Activated naive CD8-positive, alpha-beta T cell treated with anti-CD3 and anti-CD28 coated beads, Interleukin-2, amount 50 U/mL, for 24 hours (primary cell): Measurements from ENCODE around the gene EVI5.
A peak's percentile ranks its signal among the peaks of the same experiment; 100 is the strongest.
"Not testable (repeated sequence)": the region's sequence is repeated elsewhere in the genome, so short reads cannot be mapped to it uniquely, and the experiment has no call there.

Source experiments
- ATAC-seq: fragments of 150-1000 bp; cut with Tn5 transposase; one replicate; pipeline ENCODE4 v1.10.0; 2021
- DNase-seq: peaks from one replicate; pipeline ENCODE4 v3.0.0; 2021
- H3K27ac Mint-ChIP-seq: one replicate; pipeline ENCODE4 v1.8.0; 2021; ENCODE audit warnings: mild to moderate bottlenecking, mixed read lengths
- H3K27me3 Mint-ChIP-seq: one replicate; pipeline ENCODE4 v1.8.0; 2021; ENCODE audit warnings: mixed read lengths
- H3K36me3 Mint-ChIP-seq: one replicate; pipeline ENCODE4 v1.8.0; 2021; ENCODE audit warnings: low read depth, mixed read lengths
- H3K4me1 Mint-ChIP-seq: one replicate; pipeline ENCODE4 v1.8.0; 2021; ENCODE audit warnings: mixed read lengths
- H3K4me3 Mint-ChIP-seq: one replicate; pipeline ENCODE4 v1.8.0; 2021; ENCODE audit warnings: mild to moderate bottlenecking, moderate library complexity, mixed read lengths
- H3K9me3 Mint-ChIP-seq: one replicate; pipeline ENCODE4 v1.8.0; 2021; ENCODE audit warnings: mixed read lengths

The EVI5 gene

DNA sequence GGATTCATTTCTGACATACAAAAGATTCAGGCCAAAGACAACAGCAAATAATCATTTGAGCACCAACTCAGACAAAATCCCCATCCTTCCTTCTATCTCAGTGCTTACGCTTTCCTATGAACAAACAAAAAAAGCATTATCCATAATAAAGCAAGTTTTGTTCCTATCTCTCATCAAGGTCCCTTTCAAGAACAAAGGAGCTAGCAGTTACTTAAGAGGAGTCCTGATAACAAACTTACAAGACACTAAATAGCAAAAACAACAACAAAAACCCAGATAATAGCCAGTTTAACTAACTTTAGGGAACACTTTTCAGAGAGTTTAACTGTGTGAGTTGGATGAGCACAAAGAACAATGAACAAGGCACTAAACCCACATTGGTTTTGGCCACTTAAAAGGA is 10.5 kb downstream of the EVI5 start:
- H3K4me3 Mint-ChIP-seq = no peak overlapping the region

DNA sequence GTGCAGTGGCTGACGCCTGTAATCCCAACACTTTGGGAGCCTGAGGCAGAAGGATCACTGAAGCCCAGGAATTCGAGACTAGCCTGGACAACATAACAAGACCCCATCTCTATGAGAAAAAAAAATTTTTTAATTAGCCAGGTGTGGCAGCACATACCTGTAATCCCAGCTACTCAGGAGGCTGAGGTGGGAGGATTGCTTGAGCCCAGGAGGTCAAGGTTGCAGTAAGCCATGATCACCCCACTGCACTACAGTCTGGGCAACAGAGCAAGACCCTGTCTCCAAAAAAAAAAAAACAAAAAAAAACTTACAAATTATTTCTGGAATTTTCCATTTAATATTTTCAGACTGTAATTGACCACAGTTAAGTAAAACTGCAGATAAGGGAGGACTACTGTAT is 11.2 kb downstream of the EVI5 start:
- not testable (repeated sequence) for H3K9me3 Mint-ChIP-seq
- peaks cover 32% of the 10 kb centered on the region for H3K27me3 Mint-ChIP-seq

More for the DNA sequence above, 10.5 kb downstream of the EVI5 start:
- H3K36me3 Mint-ChIP-seq = no peaks in the 10 kb centered on the region
- no peak overlapping the region for H3K27ac Mint-ChIP-seq
- H3K4me1 Mint-ChIP-seq = no peaks in the 10 kb centered on the region
- ATAC-seq (no peak), DNase-seq (no peak)
- H3K27me3 Mint-ChIP-seq = peaks cover 37% of the 10 kb centered on the region
- no peaks in the 10 kb centered on the region for H3K9me3 Mint-ChIP-seq

DNA sequence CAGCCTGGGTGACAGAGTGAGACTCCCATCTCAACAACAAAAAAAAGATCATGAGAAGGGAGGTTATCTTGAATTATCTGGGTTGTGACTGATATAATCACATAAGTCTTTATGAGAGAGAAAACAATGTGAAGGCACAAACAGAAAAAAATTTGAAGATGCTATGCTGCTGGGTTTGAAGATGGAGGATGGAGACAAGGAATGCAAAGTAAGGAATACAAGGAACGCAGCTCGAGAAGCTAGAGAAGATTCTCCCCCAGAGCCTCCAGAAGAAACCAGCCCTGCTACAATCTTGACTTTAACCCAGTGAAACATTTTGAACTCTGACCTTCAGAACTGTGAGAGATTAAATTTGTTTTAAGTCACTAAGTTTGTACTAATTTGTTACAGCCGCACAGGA is 15.1 kb downstream of the EVI5 start:
- Mint-ChIP-seq H3K9me3 (peaks cover 13% of the 10 kb centered on the region), H3K4me1 (no peaks in the 10 kb centered on the region), H3K36me3 (peaks cover 3% of the 10 kb centered on the region), H3K27ac (no peak overlapping the region), H3K4me3 (no peak overlapping the region), H3K27me3 (peaks cover 15% of the 10 kb centered on the region)
- ATAC-seq (no peak), DNase-seq (no peak)

More for the DNA sequence above, 11.2 kb downstream of the EVI5 start:
- H3K4me1 Mint-ChIP-seq, DNase-seq, H3K27ac Mint-ChIP-seq, ATAC-seq, H3K36me3 Mint-ChIP-seq, H3K4me3 Mint-ChIP-seq: not testable (repeated sequence)

GRCh38 chr1:92768915-92769314 is 16.0 kb downstream of the EVI5 start:
- DNase-seq (no peak), ATAC-seq (no peak)
- Mint-ChIP-seq H3K36me3 (peaks cover 3% of the 10 kb centered on the region), H3K27me3 (peaks cover 11% of the 10 kb centered on the region), H3K9me3 (peaks cover 13% of the 10 kb centered on the region), H3K27ac (no peak overlapping the region), H3K4me1 (no peaks in the 10 kb centered on the region), H3K4me3 (no peak overlapping the region)

GRCh38 chr1:92768296-92768695 is 16.6 kb downstream of the EVI5 start:
- Mint-ChIP-seq H3K36me3 (peaks cover 3% of the 10 kb centered on the region), H3K9me3 (peaks cover 13% of the 10 kb centered on the region), H3K27me3 (peaks cover 8% of the 10 kb centered on the region), H3K4me1 (no peaks in the 10 kb centered on the region), H3K4me3 (no peak overlapping the region), H3K27ac (no peak overlapping the region)
- no peak for DNase-seq
- no peak for ATAC-seq

- peaks cover 13% of the 10 kb centered on the region for H3K9me3 Mint-ChIP-seq
- H3K27me3 Mint-ChIP-seq = peaks cover 2% of the 10 kb centered on the region
- peaks cover 3% of the 10 kb centered on the region for H3K36me3 Mint-ChIP-seq
- no peak overlapping the region for H3K4me3 Mint-ChIP-seq
- no peak for ATAC-seq
- DNase-seq = no peak
- H3K27ac Mint-ChIP-seq = no peak overlapping the region
- H3K4me1 Mint-ChIP-seq = no peaks in the 10 kb centered on the region
Measured at GRCh38 chr1:92764116-92764515, 20.8 kb downstream of the EVI5 start.

GRCh38 chr1:92762355-92762754 is 22.6 kb downstream of the EVI5 start:
- H3K4me3 Mint-ChIP-seq = no peak overlapping the region
- no peak overlapping the region for H3K27ac Mint-ChIP-seq
- H3K4me1 Mint-ChIP-seq = no peaks in the 10 kb centered on the region
- ATAC-seq (no peak), DNase-seq (no peak)
- H3K27me3 Mint-ChIP-seq = peaks cover 7% of the 10 kb centered on the region
- H3K9me3 Mint-ChIP-seq = peaks cover 5% of the 10 kb centered on the region
- no peaks in the 10 kb centered on the region for H3K36me3 Mint-ChIP-seq

GRCh38 chr1:92759361-92759760 is 25.5 kb downstream of the EVI5 start:
- ATAC-seq = no peak
- Mint-ChIP-seq H3K27ac (no peak overlapping the region), H3K27me3 (peaks cover 6% of the 10 kb centered on the region), H3K9me3 (no peaks in the 10 kb centered on the region), H3K4me3 (no peak overlapping the region), H3K4me1 (no peaks in the 10 kb centered on the region), H3K36me3 (no peaks in the 10 kb centered on the region)
- DNase-seq = no peak

DNA sequence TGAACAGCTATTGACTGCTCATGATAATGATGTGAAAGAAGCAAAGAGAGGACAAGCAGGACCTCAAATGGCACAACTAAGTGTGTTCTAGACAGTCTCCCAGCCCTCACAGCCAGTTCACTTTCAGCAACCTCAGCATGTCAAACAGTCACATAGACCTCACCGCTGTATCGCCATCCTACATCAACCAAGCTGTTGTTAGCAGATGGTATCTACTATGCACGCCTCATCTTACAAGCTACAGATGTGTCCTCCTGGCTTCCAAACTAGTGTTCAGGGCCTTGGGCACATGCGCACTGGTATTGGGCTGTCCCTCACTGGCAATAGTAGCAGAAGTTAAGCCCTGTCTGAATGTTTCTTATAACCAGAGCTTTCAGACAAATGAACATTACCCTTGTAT is 28.4 kb downstream of the EVI5 start:
- no peak for ATAC-seq
- DNase-seq = no peak
- H3K36me3 Mint-ChIP-seq = no peaks in the 10 kb centered on the region
- H3K4me1 Mint-ChIP-seq = no peaks in the 10 kb centered on the region
- H3K27ac Mint-ChIP-seq = no peak overlapping the region
- peaks cover 5% of the 10 kb centered on the region for H3K27me3 Mint-ChIP-seq
- no peak overlapping the region for H3K4me3 Mint-ChIP-seq
- H3K9me3 Mint-ChIP-seq = no peaks in the 10 kb centered on the region

DNA sequence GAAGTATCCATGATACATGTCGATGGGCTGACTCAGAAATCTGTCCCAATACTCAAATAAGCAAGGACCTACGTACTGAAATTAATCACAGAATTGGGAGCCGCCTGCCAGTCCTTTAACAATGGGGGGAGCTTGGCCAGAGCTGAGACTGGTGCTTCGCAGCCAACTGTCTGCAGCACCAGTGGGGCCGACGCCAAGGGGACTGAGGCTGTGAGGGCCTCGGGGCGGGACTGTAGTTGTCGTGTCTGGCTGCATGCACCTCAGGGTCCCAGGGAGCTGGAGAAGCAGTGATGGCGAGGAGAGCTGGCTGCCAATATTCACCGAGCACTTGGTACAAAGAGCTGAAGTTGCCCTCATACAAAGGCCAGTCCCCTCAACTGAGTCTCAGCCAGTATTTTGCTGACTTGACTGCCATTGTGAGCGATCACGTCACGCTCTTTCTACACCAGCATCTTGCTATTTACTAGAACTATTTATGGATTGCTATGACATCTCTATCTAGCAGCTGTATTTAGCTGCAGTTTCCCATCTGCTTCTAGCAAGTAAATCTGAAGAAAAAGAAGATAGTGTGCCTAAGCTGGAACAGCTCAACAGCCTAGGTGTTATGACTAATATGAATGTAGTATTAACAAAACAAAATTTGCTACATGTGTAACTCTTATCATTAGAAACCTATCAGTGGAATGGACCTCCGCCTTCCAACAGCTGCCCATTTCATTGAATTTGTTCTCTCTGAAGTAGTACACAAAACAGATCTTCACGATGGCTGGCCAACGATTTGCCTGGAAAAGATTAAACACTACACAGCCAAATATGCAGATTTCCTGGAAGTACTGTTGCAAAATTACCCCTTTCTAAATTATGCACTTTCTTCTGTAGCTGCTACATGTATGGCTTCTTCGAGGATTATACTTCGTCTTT is 29.1 kb downstream of the EVI5 start:
- Mint-ChIP-seq H3K4me3 (no peak overlapping the region), H3K27me3 (peaks cover 5% of the 10 kb centered on the region), H3K4me1 (no peaks in the 10 kb centered on the region), H3K9me3 (no peaks in the 10 kb centered on the region), H3K36me3 (no peaks in the 10 kb centered on the region), H3K27ac (no peak overlapping the region)
- DNase-seq (no peak), ATAC-seq (no peak)

DNA sequence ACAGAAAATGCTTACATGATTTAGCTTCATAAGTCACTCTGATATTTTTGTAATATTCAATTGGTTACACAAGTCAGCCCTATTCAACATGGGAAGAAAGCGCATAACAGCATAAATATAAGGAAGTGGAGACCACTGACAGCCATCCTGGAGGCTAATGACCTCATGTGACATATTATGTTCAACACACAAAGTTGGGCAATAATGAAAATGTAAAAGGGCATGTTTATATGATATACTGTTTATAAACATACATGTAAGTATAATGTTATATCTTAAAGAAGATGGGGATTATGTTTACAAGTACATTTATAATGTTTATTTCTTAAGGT is 30.2 kb downstream of the EVI5 start:
- H3K27ac Mint-ChIP-seq = no peak overlapping the region
- H3K27me3 Mint-ChIP-seq = peaks cover 5% of the 10 kb centered on the region
- no peak overlapping the region for H3K4me3 Mint-ChIP-seq
- DNase-seq (no peak), ATAC-seq (no peak)
- no peaks in the 10 kb centered on the region for H3K9me3 Mint-ChIP-seq
- H3K4me1 Mint-ChIP-seq = no peaks in the 10 kb centered on the region
- no peaks in the 10 kb centered on the region for H3K36me3 Mint-ChIP-seq

- H3K27ac Mint-ChIP-seq = no peak overlapping the region
- DNase-seq (no peak), ATAC-seq (no peak)
- H3K9me3 Mint-ChIP-seq = no peaks in the 10 kb centered on the region
- no peaks in the 10 kb centered on the region for H3K36me3 Mint-ChIP-seq
- H3K27me3 Mint-ChIP-seq = peaks cover 5% of the 10 kb centered on the region
- H3K4me1 Mint-ChIP-seq = no peaks in the 10 kb centered on the region
- no peak overlapping the region for H3K4me3 Mint-ChIP-seq
Measured at GRCh38 chr1:92754000-92754718, 30.7 kb downstream of the EVI5 start.

GRCh38 chr1:92752719-92753118 is 32.2 kb downstream of the EVI5 start:
- DNase-seq (no peak), ATAC-seq (no peak)
- Mint-ChIP-seq H3K27ac (no peak overlapping the region), H3K27me3 (no peaks in the 10 kb centered on the region), H3K9me3 (no peaks in the 10 kb centered on the region), H3K4me3 (no peak overlapping the region), H3K36me3 (no peaks in the 10 kb centered on the region), H3K4me1 (no peaks in the 10 kb centered on the region)

DNA sequence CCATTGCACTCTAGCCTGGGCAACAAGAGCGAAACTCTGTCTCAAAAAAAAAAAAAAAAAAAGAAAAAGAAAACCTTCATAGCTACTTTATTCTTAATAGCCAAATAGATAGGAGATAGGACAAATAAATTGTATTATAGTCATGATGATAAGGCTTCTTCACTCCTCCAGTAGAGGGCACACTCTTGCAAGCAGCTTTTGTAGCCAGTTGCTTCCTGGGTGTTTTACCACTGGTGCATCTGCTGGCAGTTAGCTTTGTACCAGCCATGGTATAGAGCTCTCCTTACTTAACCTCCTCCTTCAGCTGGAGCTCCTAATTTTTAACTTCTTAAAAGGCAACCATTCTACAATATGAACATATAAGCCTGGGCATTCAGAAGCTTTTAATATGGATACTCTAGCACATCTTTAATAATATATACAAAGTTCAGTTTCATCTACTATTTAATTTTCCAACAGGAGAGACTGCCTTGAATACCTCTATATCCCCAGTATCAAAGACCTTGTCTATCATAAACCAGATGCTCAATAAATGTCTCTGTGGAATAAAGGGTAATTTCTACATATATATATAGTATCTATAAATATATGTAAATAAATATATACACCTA is 35.8 kb downstream of the EVI5 start:
- ATAC-seq = peak; percentile 61
- DNase-seq = peak; percentile 19
- Mint-ChIP-seq H3K27me3 (no peaks in the 10 kb centered on the region), H3K4me1 (no peaks in the 10 kb centered on the region), H3K9me3 (no peaks in the 10 kb centered on the region), H3K36me3 (no peaks in the 10 kb centered on the region), H3K4me3 (no peak overlapping the region), H3K27ac (no peak overlapping the region)

GRCh38 chr1:92748138-92748537 is 36.8 kb downstream of the EVI5 start:
- peaks cover 2% of the 10 kb centered on the region for H3K4me1 Mint-ChIP-seq
- no peak overlapping the region for H3K27ac Mint-ChIP-seq
- no peak for ATAC-seq
- H3K27me3 Mint-ChIP-seq = no peaks in the 10 kb centered on the region
- H3K36me3 Mint-ChIP-seq = no peaks in the 10 kb centered on the region
- no peak for DNase-seq
- no peak overlapping the region for H3K4me3 Mint-ChIP-seq
- H3K9me3 Mint-ChIP-seq = no peaks in the 10 kb centered on the region
